ENCODE data around the gene CTRB1.
A peak's percentile ranks its signal among the peaks of the same experiment; 100 is the strongest.

Gene CTRB1

GRCh38 chr16:75195811-75196790 lies 22.7 kb upstream of the CTRB1 start:
- H3K4me3 ChIP-seq (replicated peaks; ENCODE audit: low read depth, low read length): no peak overlapping the region
- TF ChIP-seq CTCF (IDR thresholded peaks at IDR 0.05; ENCODE audit: low read length, missing control alignments): no peak
- DNase-seq (ENCODE audit: low read depth): no peak

- no peak for DNase-seq (ENCODE audit: low read depth)
- no peak for TF ChIP-seq CTCF (IDR thresholded peaks at IDR 0.05; ENCODE audit: low read length, missing control alignments)
- H3K4me3 ChIP-seq (replicated peaks; ENCODE audit: low read depth, low read length): no peak overlapping the region
Observed at GRCh38 chr16:75196836-75197235, 22.0 kb upstream of the CTRB1 start.

- peak; percentile 27 for DNase-seq (ENCODE audit: low read depth)
- no peak for TF ChIP-seq CTCF (IDR thresholded peaks at IDR 0.05; ENCODE audit: low read length, missing control alignments)
- H3K4me3 ChIP-seq (replicated peaks; ENCODE audit: low read depth, low read length): peak overlapping the region; percentile 40
Observed at GRCh38 chr16:75197522-75198134, 21.2 kb upstream of the CTRB1 start.

- TF ChIP-seq CTCF (IDR thresholded peaks at IDR 0.05; ENCODE audit: low read length, missing control alignments): no peak
- peak overlapping the region; percentile 40 for H3K4me3 ChIP-seq (replicated peaks; ENCODE audit: low read depth, low read length)
- DNase-seq (ENCODE audit: low read depth): peak; percentile 69
Observed at GRCh38 chr16:75198135-75198600, 20.6 kb upstream of the CTRB1 start.

- TF ChIP-seq CTCF (IDR thresholded peaks at IDR 0.05; ENCODE audit: low read length, missing control alignments): no peak
- no peak for DNase-seq (ENCODE audit: low read depth)
Observed at GRCh38 chr16:75202069-75202590, 16.7 kb upstream of the CTRB1 start.

GRCh38 chr16:75203096-75203495 lies 15.7 kb upstream of the CTRB1 start:
- DNase-seq (ENCODE audit: low read depth): no peak
- H3K4me3 ChIP-seq (replicated peaks; ENCODE audit: low read depth, low read length): no peak overlapping the region
- TF ChIP-seq CTCF (IDR thresholded peaks at IDR 0.05; ENCODE audit: low read length, missing control alignments): no peak

More at GRCh38 chr16:75202069-75202590, 16.7 kb upstream of the CTRB1 start:
- no peak overlapping the region for H3K4me3 ChIP-seq (replicated peaks; ENCODE audit: low read depth, low read length)
